GM21423 (cell line): Measurements from ENCODE around the gene ABCB10.
"Not testable (repeated sequence)": the region's sequence is repeated elsewhere in the genome, so short reads cannot be mapped to it uniquely, and the experiment has no call there.

Source experiments
- ATAC-seq: cut with Tn5 transposase; IDR thresholded peaks from one replicate; pipeline ENCODE4 v1.9.1; 2021; ENCODE audit warnings: mild to moderate bottlenecking, moderate library complexity; ENCODE audit not compliant: unreplicated experiment

ABCB10 gene

DNA sequence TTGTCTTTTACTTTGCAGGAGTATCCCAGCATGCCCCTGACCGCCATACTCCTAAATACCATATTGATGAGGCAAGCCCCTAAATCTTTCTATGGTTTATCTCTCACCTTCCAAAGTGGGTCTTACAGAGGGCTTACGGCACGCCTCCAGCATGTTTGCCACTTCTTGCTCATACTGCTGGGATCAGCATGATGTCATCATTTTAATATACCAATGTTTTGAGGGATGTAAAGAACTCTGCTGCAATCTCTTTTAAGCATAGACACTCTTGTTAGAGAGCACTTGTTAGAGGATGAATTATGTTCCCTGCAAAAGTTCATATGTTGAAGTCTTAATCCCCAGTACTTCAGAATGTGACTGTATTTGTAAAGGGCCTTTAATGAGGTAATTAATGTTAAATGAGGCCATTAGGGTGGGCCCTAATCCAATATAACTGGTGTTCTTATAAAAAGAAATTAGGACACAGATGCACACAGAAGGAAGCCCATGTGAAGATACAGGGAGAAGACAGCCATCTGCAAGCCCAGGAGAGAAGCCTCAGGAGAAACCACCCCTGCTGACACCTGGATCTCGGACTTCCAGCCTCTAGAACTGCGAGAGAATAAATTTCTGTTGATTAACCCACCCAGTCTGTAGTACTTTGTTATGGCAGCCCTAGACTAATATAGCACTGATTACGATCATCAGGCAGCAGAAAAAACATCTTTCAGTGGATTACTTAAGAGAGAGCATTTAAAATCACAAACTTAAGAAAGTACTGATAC is 16.4 kb upstream of the ABCB10 start:
- ATAC-seq = no peak

DNA sequence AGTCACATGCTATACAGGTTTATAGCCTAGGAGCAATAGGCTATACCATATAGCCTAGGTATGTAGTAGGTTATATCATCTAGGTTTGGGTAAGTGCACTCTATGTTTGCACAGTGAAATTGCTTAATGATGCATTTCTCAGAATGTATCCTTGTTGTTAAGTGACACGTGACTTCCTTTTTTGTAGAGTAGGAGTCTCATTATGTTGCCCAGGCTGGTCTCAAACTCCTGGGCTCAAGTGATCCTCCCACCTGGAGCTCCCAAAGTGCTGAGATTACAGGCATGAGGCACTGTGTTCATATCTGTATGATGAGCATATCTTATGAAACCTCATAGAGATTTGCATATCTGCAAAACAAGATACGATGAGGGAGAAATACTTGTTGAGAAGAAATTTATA is 13.8 kb upstream of the ABCB10 start:
- no peak for ATAC-seq

DNA sequence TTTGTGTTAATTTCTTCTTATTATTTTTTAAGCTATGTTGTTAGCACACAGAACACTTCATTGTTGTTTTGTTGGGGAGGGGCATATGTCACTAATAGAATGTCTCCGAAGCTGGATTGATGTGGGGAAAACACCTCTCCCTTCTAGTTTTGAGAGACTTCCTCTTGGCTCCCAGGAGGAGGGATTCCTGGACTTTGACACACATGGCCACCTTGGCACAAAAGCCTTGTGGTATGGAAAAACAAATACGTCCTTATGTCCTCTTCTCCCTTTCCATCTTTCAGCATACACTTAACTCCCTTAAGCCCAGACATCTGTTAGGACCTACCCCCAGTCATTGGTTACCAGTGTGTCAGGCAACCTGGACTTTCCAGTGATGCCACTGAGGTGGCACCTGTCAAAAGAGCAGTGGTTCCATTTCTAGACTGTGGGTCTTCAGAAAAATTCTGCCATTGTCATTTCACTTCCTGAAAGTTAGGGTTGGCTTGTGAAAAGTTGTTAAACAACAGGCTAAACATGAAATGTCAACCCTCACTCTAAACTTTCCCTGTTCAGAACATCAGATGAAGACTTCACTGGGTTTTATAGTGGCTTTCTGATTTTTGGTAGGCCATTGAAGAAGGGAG is 12.5 kb upstream of the ABCB10 start:
- ATAC-seq = no peak

DNA sequence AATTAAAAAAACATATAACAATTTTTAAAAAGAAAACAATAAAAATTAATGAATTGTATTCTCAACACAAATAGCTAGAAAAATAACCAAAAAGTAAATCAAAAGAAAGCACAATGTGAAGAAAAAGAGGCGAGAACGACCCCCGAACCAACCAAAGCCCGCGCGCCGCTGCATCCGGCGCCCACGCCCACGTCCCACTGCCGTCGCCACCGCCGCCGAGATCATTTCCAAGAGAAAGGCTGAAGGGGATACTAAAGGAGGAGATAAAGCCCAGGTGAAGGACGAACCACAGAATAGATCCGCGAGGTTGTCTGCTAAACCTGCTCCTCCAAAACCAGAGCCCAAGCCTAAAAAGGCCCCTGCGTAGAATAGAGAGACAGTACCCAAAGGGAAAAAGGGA is 11.8 kb upstream of the ABCB10 start:
- no peak for ATAC-seq

DNA sequence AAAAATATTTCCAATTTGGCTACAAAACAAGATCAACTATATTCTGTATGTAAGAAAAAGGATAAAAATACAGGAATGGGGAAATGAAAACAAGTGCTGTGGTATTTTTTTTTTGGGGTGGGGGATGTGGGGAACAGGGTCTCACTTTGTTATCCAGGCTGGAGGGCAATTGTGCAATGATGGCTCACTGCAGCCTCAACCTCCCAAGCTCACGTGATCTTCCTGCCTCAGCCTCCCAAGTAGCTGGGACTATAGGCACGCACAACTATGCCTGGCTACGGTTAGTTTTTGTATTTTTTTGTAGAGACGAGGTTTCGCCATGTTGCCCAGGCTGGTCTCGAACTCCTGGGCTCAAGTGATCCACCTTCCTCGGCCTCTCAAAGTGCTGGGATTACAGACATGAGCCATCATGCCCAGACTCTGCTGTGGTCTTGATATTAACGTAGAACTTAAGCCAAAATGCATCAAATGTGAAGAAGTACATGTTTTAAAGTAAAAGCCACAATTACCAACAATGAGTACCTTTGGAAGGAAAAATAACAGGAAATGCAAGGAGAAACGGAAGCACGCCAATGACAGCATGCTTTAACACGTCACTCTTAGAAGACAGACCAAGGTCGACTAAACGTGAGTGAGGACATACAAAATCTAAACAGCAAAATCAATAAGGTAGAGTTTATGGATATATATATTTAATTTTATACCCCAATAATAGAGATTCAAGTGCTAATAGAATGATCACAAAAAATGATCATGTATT is 8.8 kb upstream of the ABCB10 start:
- ATAC-seq = no peak

DNA sequence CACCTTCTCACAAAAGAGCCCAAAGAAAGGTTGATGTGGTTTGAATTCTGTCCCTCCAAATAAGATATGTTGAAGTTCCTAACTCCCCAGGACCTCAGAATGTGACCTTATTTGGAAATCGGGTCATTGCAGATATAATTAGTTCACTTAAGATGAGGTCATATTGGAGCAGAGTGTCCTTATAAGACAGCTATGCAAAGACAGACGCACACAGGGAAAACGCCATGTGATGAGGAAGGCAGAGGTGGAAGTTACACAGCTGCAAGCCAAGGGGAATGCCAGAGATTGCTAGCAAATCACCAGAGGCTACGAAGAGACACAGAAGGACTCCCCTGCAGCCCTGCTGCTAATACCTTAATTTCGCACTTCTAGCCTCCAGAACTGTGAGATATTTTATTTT is 5.2 kb upstream of the ABCB10 start:
- ATAC-seq = no peak

DNA sequence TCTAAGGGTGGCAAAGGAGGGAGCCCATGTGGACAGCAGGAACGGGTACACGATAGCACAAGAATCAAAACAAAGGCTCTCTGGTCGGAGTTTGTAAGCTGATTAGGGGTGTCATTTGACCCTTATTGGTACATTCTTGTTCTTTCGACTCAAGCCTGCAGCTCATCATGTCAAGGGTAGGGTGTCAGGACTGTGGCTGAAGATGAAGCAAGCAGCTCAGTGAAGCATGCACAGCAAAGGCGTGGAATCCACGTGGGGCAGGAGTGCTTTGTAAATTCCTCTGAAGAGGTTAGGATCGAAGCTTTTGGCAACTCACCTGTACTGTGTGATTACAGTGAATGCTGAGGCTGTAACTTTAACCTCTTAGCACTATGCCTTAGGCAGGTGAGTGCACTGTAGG is 4.7 kb upstream of the ABCB10 start:
- no peak for ATAC-seq

DNA sequence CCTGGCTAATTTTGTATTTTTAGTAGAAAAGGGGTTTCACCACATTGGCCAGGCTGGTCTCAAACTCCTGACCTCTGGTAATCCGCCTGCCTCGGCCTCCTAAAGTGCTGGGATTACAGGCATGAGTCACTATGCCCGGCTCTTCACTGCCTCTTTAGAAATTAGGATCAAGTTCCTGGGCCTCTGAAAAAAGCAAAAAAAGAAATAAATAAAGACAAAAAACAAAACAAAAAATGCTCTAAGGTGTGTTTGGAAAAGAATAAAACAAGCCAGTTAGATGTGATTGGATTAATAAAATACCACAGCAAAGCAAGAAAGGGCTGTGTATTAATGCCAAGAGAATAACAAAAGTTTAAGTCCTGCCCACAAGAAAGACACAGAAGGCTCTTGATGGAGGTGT is 4.2 kb upstream of the ABCB10 start:
- no peak for ATAC-seq

DNA sequence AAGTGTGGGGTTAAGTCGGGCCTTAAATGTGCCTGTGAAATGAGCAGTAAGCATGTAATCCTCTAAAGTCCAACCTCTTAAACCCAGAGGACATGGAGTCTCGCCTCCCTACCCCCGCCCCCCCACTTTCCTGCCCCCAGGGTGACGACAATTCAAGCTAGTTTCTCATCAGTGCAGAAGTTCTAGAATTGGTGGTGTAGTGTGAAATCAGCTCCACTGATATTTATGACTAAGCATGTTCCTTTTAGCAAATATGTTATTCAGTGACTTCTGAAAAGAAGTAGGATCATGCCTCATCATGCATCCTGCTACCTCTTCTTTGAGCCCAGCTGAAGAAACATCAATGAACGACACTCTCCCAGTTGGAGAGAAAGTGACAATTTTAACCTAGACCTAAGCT is 2.6 kb upstream of the ABCB10 start:
- ATAC-seq = no peak

DNA sequence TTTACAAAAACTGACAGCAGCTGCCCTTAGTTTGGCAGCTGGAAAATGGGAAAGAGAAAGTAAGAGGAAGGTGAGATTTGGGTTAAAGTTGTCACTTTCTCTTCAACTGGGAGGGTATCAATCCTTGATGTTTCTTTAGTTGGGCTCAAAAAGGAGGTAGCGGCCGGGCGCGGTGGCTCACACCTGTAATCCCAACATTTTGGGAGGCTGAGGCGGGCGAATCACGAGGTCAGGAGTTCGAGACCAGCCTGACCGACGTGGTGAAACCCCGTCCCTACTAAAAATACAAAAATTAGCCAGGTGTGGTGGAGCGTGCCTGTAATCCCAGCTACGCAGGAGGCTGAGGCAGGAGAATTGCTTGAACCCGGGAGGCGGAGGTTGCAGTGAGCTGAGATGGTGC is 1.6 kb upstream of the ABCB10 start:
- not testable (repeated sequence) for ATAC-seq

DNA sequence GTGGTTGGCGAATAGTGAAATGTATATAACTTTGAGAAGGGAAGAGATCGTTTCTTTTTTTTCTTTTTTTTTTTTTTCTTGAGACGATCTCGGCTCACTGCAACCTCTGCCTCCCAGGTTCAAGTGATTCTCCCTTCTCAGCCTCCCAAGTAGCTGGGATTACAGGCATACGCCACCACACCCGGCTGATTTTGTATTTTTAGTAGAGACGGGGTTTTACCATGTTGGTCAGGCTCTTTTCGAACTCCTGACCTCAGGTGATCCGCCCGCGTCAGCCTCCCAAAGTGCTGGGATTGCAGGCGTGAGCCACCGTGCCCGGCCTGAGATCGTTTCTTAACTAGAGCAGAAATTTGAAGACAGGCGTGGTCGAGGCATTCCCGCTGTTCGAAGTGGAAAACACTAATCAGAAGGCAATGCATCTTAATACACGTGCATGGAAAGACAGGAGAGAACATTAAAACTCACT is 862 bp upstream of the ABCB10 start:
- ATAC-seq = not testable (repeated sequence)

DNA sequence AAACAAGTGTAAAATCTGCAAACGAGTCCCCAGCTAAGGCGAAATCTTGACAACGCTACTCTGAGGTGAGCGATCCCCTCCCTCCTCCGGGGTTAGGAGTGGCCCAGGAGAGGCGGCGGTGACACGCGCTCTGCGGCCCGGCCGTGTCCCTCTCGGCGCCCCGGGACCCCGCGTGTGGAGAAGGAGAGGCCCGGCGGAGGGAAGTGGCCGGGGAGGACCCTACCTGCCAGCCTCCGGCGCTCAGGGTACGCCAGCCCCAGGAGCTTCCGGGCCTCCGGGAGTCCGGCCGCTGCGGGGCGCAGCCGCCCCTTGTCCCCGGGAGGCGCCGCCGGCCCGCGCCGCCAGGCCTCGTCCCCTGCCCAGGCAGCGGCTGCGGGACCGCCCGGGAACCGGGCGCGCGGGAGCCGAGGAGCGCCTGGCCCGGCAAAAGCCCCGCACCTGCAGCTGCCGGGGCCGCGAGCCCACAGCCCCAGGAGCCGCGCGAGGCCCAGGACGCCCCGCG is 543 bp downstream of the ABCB10 start:
- peak; percentile 30 for ATAC-seq

DNA sequence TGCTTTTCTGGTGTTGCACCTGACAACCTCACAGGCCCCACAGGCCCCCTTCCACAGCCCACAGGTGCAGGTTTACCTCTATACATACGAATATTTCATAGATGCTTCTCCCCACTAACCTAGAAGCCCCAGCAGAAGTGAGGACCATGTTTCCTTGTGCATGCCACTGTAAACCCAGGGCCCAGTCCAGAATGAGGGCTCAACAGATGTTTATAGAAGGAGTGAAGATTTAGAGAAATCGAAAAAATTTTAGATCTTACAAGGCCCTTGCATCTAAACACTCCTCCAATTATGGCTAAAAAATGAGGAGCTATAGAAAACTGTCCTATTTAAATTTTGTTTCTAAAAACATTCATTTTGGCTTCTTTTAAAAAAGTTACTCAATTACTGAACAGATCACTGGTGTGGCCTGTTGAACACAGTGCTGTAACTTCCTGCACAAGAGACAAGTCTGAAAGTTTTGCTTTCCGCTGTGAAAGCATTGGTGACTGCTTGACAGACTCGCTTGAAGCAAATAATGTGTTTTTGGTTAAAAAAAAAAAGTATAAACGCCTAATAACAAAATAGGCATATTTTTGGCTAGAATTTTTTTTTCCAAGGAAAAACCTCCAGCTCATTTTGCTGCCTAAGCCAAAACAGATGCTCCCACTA is 1.2 kb downstream of the ABCB10 start:
- ATAC-seq = peak; percentile 19

DNA sequence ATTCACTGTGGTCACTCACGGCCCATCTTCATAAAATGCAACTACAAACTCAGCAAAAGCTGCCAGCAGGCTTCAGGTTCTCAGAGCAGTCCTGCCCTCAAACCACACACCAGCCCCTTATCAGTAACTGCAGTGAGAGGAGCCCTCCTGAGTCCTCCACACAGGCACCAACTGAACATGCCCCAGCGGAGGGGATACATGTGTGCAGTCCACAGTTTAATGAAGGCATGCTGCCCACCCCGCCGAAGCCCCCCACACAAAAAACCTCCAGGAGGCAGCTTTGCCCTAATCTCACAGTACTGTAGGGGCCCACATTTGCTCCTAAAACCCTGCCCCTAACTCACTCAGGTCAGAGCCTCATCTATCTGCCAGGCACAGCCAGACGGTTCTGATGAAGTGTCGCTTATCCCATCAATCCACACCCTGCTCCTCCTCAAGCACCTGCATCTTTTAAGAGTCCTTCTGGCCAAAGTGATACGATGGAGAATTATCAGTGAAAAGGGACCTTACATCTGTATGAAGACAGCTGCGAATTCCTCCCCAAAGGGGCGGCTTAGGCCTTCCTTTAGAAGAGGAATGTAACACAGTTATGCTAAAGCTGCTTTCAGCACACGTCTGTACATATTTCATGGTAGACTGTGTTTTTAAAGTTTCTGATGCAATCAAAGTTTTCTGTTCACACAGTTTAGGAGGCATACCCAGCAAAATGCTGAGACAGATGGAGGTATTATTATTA is 3.5 kb downstream of the ABCB10 start:
- no peak for ATAC-seq

DNA sequence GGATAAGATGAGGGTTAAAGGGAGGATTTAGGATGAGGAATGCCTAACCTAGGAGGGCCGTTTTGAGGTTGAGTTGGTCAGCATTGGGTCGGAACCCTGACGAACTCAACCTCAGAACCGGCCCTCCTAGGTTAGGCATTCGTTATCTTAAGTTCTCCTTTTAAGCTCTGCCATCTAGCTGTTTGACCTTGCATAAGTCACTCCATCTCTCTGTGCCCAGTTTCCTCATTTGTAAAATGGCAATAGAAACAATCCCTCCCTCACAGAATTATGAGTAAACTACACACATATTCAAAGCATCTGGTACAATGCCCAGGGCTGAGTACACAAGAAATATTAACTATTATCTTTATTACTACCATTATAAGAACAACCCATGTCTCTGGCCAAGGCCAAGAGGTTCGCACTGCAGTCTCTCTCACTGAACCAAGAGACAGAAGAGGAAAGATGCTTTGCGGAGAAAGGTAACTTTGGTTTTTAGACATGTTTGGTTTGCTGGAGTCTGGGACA is 4.8 kb downstream of the ABCB10 start:
- no peak for ATAC-seq

DNA sequence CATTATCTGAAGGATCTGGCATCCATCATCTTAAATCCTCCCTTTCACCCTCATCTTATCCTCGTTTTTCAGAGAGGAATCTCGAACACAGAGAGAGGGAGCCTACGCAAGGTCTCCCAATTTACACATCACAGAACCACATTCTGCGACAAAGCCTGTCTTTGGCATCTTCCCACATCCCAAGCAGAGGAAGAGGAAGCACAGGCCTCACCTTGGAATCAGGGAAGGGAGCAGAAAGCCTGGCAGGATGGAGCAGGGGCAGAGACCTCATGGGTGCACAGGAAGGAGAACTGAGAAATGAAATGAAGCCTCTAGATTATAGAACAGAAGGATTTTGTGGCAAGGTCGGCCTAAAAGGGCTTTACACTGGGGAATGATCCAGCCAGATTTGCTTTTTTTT is 5.8 kb downstream of the ABCB10 start:
- no peak for ATAC-seq

DNA sequence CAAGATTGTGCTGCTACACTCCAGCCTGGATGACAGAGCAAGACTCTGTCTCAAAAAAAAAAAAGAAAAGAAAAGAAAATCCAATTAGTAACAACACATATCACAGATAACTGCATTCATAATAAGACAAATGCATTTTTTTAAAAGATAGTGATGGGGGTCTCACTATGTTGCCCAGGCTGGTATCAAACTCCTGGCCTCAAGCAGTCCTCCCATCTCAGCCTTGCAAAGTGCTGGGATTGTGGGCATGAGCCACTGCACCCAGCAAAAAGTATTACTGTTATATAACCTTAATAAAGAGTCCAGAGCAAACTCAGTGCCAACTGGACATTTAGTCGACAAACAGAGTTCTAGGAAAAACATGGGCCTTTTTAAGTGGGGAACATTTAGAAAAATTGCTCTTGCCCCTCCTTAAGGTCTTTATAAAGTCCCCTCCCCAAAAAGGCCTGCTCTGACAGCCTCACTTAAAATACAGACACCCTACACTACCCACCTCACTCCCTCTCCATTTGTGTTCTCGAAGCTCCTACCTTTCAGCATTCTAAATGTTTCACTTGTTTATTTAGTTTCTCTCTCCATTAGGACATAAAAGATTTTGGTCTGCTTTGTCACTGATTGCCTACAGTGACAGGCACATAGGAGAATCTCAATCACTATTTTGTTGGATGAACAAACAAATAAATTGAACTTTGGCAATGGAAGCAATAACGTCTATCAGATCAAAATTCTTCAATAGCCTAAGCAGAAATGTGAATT is 7.5 kb downstream of the ABCB10 start:
- ATAC-seq = no peak

DNA sequence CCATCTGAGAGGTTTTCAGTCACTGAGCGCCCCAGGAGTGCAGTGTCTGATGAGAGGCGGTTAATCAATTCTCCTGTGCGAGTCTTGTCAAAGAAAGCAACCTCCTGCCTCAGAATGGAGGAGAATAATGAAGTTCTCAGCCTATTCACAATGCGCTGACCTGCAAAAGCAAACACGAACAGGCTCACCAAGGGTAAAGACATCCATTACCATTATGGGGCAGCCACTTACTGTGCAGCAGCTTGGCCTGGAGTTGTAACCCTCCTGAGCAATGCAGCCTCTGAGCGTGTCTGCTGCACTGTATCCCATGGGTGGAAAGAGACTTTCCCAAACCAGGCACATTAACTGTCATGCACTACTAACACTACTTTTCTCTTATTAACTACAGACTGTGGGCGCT is 11.0 kb downstream of the ABCB10 start:
- no peak for ATAC-seq

DNA sequence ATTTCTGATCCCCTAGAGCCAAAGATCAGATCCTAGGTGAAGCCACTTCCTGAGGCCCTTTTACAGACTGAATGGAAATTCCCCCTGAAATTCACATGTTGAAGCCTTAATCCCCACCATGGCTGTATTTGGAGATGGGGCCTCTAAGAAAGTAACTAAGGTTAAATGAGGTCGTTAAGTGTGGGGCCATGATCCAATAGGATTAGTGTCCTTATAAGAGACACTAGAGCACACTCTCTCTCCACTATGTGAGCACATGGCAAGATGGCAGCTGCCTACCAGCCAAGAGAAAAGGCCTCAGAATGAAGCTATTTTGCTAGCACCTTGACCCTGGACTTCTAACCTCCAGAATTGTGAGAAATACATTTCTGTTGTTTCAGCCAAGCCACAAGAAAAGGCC is 13.9 kb downstream of the ABCB10 start:
- no peak for ATAC-seq
